ENCODE data around the gene NXN. TPM values are rescaled to one million over a fixed set of nuclear protein-coding genes. Genes with fewer than 3 reads are reported as not detected.
"Not testable (repeated sequence)": the region's sequence is repeated elsewhere in the genome, so short reads cannot be mapped to it uniquely, and the experiment has no call there.

The NXN gene
- total RNA-seq, 1 donor from 2014 or later = 0.52 TPM

GRCh38 chr17:896953-897661, 82.5 kb downstream of the NXN start:
- intact Hi-C loops (cut with micrococcal nuclease) = no loop called here

DNA sequence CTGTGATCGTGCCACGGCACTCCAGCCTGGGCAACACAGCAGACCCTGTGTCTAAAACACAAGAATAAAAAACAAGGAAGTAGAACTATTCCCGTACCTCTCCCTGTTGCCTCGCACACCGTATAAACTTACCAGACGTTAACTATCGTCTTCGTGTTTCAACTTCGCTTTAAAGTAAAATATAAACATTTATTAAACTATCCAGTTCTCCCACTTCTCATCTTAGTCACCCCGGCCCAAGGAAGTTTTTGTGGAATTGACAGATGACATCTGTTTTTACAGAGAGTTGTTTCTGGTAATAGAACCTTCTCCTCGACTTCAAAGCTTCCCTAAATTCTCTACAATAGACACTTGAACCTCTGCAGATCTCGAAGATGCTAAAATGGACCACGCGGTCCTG, 83.1 kb downstream of the NXN start:
- intact Hi-C loops (cut with micrococcal nuclease) = no loop called here

DNA sequence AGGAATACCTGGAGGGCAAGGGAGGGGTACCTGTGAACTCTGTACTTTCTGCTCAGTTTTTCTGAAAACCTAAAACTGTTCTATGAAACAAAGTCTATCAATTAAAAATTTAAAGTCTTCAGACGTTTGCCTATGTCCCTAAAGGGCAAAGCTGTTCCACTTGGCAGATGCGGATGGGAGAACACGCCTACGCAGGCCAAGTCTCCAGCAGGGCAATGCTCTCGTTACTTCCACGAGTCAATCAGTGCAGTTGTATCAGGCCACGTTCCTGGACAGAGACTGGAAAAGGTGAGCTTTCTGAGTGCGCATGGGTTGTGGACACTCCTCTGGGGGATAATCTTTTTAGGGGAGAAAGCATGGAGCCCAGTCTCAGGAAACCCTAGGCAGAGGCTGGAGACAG, 86.6 kb downstream of the NXN start:
- intact Hi-C loops (cut with micrococcal nuclease) = no loop called here

DNA sequence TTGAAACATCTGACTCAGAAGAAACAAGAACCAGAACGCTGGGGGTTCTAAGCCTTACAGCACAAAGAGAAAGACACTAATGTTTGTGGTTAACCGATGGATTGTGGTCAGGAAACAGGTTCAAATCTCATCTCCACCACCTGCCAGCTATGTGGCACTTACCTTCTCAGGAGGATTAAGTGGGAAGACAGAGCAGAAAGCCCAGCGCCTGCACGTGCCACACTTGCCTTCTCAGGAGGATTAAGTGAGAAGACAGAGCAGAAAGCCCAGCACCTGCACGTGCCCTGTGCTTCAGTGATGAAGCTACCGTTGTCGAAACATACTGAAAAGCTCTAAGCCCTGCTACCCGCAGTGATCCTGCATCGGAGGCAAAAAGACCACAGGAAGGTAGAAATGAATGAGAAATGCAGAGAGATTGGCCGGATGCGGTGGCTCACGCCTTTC, 90.6 kb downstream of the NXN start:
- intact Hi-C loops (cut with micrococcal nuclease) = no loop called here

DNA sequence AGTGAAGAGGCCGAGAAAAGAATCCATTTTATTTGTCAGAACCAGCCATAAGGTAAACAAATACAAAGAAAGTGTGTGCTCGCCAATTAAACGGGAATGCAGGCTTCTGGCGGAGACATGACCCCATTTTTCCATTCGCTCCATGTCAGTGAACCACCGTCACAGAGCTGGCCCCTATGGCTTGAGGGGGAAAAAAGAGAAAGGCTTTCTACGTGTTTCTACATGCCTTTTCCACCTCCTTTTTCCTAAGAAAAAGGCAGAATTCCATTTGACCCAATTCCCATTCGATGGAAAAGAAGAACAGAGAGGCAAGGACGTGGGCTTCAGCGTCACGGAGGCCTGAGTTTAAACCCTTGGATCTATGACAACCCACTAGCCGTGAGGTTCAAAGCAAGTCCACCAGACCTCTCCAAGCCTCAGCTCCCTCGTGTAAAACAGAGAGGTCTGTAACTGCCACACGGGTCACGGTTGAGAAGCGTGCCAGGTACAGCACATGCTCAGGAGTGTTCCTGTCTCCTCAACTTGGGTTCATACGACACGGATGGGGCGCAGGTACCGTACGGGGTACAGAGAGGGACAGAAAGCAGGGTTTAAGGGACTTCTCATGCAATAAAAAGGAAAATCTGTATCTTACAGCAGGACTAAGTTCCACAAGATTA, 91.9 kb downstream of the NXN start:
- intact Hi-C loops (cut with micrococcal nuclease) = no loop called here

- intact Hi-C loops (cut with micrococcal nuclease) = no loop called here
Measured at GRCh38 chr17:885971-886571, 93.5 kb downstream of the NXN start.

DNA sequence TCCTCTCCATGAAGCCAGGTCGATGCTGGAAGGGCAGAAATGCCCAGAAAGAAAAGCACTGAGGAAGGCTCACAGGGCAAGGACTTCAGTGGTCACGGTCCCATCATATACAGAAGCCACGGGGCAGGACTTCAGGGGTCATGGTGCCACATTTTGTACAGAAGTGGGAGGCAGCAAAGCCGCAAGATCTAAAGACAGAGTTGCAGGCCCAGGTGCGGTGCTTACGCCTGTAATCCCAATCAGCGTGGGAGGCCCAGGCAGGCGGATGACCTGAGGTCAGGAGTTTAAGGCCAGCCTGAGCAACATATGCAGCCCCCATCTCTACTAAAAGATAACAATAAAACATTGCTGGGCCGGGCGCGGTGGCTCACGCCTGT, 96.0 kb downstream of the NXN start:
- intact Hi-C loops (cut with micrococcal nuclease) = no loop called here

GRCh38 chr17:882827-883585, 96.6 kb downstream of the NXN start:
- intact Hi-C loops (cut with micrococcal nuclease) = no loop called here

DNA sequence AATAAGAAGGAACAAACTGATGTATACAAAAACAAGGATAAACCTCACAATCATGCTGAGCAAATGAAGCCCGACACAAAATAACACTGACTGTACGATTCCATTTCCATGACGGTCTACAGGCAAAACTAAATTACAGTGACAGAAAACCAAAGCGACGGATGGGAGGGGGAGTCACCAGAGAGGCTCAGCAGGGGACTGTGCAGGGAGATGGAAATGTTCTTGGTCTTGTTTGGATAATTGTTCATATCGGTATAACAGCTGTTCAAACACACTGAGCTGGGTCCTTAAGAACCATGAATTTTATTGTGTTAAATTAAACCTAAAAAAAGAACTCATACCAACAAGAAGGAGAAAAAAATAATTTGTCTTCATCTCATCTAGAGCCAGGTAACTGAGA, 97.8 kb downstream of the NXN start:
- intact Hi-C loops (cut with micrococcal nuclease) = no loop called here

- intact Hi-C loops (cut with micrococcal nuclease) = no loop called here
Measured at GRCh38 chr17:880443-881269, 98.9 kb downstream of the NXN start.

GRCh38 chr17:879546-880442, 99.8 kb downstream of the NXN start:
- intact Hi-C loops (cut with micrococcal nuclease) = loop anchor here (1.0 to 5.0 kb wide), 2 partner anchors 102 to 118 kb away; partner anchors contain the start of gene TIMM22

DNA sequence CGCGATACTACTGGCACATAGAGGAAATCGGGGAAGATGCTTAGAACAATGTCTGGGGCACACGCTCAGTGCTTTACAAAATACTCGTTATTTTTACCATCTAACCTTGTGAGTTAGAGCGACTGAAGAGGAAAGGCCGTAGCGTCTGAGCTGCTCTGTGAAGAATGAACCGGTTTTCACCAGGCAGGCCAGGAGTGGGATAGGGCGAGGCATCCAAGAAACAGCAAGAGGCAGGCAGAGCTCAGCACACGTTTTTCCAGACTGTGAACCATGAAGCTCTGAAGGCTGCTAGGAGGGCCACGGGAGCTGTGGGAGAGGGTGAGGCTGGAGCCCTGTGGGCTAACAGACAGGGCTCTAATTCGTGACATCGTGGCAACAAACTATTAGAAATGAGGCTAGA, 101.9 kb downstream of the NXN start:
- intact Hi-C loops (cut with micrococcal nuclease) = loop anchor here (5.0 kb wide), 1 partner anchor 120 kb away; the partner anchor contains the start of gene TIMM22

GRCh38 chr17:876272-876671, 103.3 kb downstream of the NXN start:
- intact Hi-C loops (cut with micrococcal nuclease) = loop anchor here (5.0 kb wide), 1 partner anchor 121 kb away; the partner anchor contains the start of gene TIMM22

- intact Hi-C loops (cut with micrococcal nuclease) = not testable (repeated sequence)
Measured at GRCh38 chr17:874590-874989, 105.0 kb downstream of the NXN start.

DNA sequence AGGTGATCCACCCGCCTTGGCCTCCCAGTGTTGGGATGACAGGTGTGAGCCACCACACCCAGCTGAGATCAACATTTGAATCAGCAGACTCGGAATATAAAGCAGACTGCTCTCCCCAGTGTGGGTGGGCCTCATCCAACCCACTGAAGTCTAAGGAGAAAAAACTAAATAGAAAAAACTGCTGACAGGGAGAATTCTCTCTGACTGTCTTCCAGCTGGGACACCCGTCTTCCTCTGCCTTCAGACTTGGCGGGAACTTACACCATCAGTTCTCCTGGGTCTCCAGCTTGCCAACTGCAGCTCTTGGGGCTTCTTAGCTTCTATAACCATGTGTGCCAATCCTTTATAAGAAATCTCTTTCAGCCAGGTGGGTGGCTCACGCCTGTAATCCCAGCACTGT, 106.7 kb downstream of the NXN start:
- intact Hi-C loops (cut with micrococcal nuclease) = no loop called here

GRCh38 chr17:871751-872519, 107.6 kb downstream of the NXN start:
- intact Hi-C loops (cut with micrococcal nuclease) = no loop called here

GRCh38 chr17:869567-870525, 109.7 kb downstream of the NXN start:
- intact Hi-C loops (cut with micrococcal nuclease) = no loop called here

DNA sequence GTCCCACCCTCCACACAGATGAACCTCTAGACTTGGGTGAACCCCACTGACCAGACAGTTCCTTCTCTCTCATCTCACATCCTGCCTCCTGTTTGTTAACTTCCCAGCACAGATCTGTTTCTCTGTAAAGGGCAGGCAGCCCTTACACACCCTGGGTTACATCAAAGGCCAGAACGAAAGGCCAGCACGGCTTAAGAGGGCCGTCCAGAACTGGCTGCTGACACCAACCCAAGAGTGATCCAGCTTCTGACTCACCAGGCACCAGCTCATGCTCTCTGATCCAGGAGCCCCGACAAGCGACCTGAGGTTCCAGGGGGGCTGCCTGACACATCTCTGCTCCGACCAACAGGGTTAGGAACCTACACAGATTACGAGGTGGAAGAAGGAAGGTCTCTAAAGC, 110.5 kb downstream of the NXN start:
- intact Hi-C loops (cut with micrococcal nuclease) = no loop called here

Data from T-helper 2 cell treated with Interferon-gamma antibody and Interleukin-4, amounts not matched to agents 100 ng/mL and 5 ng/mL, for 36 hours (primary cell).